ENCODE data around the gene SLC35F6.

DNA sequence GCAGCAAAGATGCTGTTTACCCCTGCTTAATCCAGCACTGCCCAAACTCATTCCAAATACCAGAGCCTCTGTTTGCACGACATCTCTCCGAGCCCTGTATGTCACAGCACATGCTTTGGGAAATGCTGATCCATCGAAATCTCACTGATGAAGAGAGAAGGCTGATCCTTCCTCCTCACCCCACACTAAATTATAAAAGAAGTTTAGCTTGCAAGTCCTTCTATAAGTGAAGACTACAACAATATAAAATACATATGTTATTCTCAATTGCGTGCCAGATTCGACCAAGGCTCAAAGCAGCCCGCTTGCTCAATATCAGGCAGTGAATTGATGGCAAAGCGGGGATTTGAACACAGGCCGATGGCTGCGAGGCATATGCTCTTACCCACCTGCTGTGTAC, 30.7 kb upstream of the SLC35F6 start:
- TF ChIP-seq, protein P1, sequence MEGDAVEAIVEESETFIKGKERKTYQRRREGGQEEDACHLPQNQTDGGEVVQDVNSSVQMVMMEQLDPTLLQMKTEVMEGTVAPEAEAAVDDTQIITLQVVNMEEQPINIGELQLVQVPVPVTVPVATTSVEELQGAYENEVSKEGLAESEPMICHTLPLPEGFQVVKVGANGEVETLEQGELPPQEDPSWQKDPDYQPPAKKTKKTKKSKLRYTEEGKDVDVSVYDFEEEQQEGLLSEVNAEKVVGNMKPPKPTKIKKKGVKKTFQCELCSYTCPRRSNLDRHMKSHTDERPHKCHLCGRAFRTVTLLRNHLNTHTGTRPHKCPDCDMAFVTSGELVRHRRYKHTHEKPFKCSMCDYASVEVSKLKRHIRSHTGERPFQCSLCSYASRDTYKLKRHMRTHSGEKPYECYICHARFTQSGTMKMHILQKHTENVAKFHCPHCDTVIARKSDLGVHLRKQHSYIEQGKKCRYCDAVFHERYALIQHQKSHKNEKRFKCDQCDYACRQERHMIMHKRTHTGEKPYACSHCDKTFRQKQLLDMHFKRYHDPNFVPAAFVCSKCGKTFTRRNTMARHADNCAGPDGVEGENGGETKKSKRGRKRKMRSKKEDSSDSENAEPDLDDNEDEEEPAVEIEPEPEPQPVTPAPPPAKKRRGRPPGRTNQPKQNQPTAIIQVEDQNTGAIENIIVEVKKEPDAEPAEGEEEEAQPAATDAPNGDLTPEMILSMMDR (IDR thresholded peaks at IDR 0.05) = no peak
- TF ChIP-seq POLR2AphosphoS5 (IDR thresholded peaks at IDR 0.05) (no peak), POLR2A (IDR thresholded peaks at IDR 0.05) (no peak)
